Muscle of leg (tissue), 11 donors: Measurements from ENCODE around the gene COL28A1. TPM values are rescaled to one million over a fixed set of nuclear protein-coding genes. Genes with fewer than 3 reads are reported as not detected.
"Not testable (repeated sequence)": the region's sequence is repeated elsewhere in the genome, so short reads cannot be mapped to it uniquely, and the experiment has no call there.

Source experiments
- DNase-seq: peaks from one replicate; pipeline ENCODE4 v3.0.0; 2013
- H3K27ac ChIP-seq: one replicate; pipeline ENCODE4 v1.5.1; 2013; ENCODE audit warnings: mild to moderate bottlenecking, low read length, control low read depth
- H3K27me3 ChIP-seq: one replicate; pipeline ENCODE4 v1.6.1; 2013; ENCODE audit warnings: low read length; ENCODE audit not compliant: control insufficient read depth, insufficient read depth
- H3K36me3 ChIP-seq: one replicate; pipeline ENCODE4 v1.6.1; 2013; ENCODE audit warnings: low read length; ENCODE audit not compliant: control insufficient read depth, insufficient read depth
- H3K4me1 ChIP-seq: one replicate; pipeline ENCODE4 v1.6.1; 2013; ENCODE audit warnings: low read length; ENCODE audit not compliant: control insufficient read depth, insufficient read depth
- H3K4me3 ChIP-seq: one replicate; pipeline ENCODE4 v1.5.1; 2013; ENCODE audit warnings: low read length, control low read depth
- H3K9me3 ChIP-seq: replicated peaks from 2 replicates; pipeline ENCODE4 v1.6.1; 2013; ENCODE audit warnings: low read depth, low read length; ENCODE audit not compliant: control insufficient read depth
- WGBS: methylation state at CpG from one replicate; pipeline ENCODE4 v1.1.5; 2013; ENCODE audit warnings: missing lambda C conversion rate; ENCODE audit not compliant: insufficient coverage; 5-methylcytosine and 5-hydroxymethylcytosine counted together
- polyA plus RNA-seq, 8 donors: library from polyadenylated mRNA; unstranded; fragments of 120-200 nt; gene quantifications; one replicate each; pipeline versions ENCODE4 v1.2.1 to v1.2.3, GENCODE V29; 2013; ENCODE audit warnings: inconsistent platforms in 1 of 8, low replicate concordance in 1 of 8; ENCODE audit not compliant: insufficient read length in 8 of 8, insufficient read depth in 1 of 8
- total RNA-seq: library from RNA; stranded (reverse); fragments of 120-200 nt; gene quantifications from one replicate; pipeline ENCODE4 v1.2.4, GENCODE V29; 2013

COL28A1 gene
- total and polyA plus RNA-seq, 9 donors, result 0.34 to 1.7 (median 0.73) TPM

GRCh38 chr7:7484072-7484471 lies 51.6 kb downstream of the COL28A1 start:
- no peaks in the 10 kb centered on the region for H3K27me3 ChIP-seq
- no peak for DNase-seq
- H3K9me3 ChIP-seq, result peaks cover 3% of the 10 kb centered on the region
- WGBS, result no CpG with 5 or more reads among the region's 1 CpG
- no peaks in the 10 kb centered on the region for H3K36me3 ChIP-seq
- no peak overlapping the region for H3K4me3 ChIP-seq
- no peak overlapping the region for H3K27ac ChIP-seq
- no peaks in the 10 kb centered on the region for H3K4me1 ChIP-seq

- Histone ChIP-seq H3K4me3 (no peak overlapping the region), H3K27ac (no peak overlapping the region), H3K27me3 (no peaks in the 10 kb centered on the region), H3K9me3 (no peaks in the 10 kb centered on the region), H3K4me1 (no peaks in the 10 kb centered on the region), H3K36me3 (no peaks in the 10 kb centered on the region)
- DNase-seq, result no peak
- no CpG with 5 or more reads among the region's 2 CpGs for WGBS
Measured at GRCh38 chr7:7481802-7482201, 53.9 kb downstream of the COL28A1 start.

GRCh38 chr7:7479275-7479805 lies 56.3 kb downstream of the COL28A1 start:
- H3K27me3 ChIP-seq, result no peaks in the 10 kb centered on the region
- no peaks in the 10 kb centered on the region for H3K4me1 ChIP-seq
- DNase-seq, result peak; percentile 61
- no peak overlapping the region for H3K4me3 ChIP-seq
- no peaks in the 10 kb centered on the region for H3K9me3 ChIP-seq
- H3K36me3 ChIP-seq, result no peaks in the 10 kb centered on the region
- H3K27ac ChIP-seq, result no peak overlapping the region
- no CpG with 5 or more reads among the region's 2 CpGs for WGBS

- no peak overlapping the region for H3K27ac ChIP-seq
Measured at GRCh38 chr7:7478569-7478968, 57.1 kb downstream of the COL28A1 start.

GRCh38 chr7:7477641-7478040 lies 58.0 kb downstream of the COL28A1 start:
- not testable (repeated sequence) for H3K27me3 ChIP-seq, H3K4me3 ChIP-seq, DNase-seq, H3K27ac ChIP-seq, H3K4me1 ChIP-seq, H3K9me3 ChIP-seq, H3K36me3 ChIP-seq
- WGBS, result 90% methylated on average over 2 of the region's 7 CpGs

More at GRCh38 chr7:7478569-7478968, 57.1 kb downstream of the COL28A1 start:
- H3K4me3 ChIP-seq, result no peak overlapping the region
- no peaks in the 10 kb centered on the region for H3K9me3 ChIP-seq
- H3K27me3 ChIP-seq, result no peaks in the 10 kb centered on the region
- no peaks in the 10 kb centered on the region for H3K36me3 ChIP-seq
- DNase-seq, result no peak
- WGBS, result 94% methylated on average over 23 of the region's 23 CpGs
- no peaks in the 10 kb centered on the region for H3K4me1 ChIP-seq

GRCh38 chr7:7476381-7476780 lies 59.3 kb downstream of the COL28A1 start:
- Histone ChIP-seq H3K4me1 (no peaks in the 10 kb centered on the region), H3K27ac (no peak overlapping the region), H3K9me3 (no peaks in the 10 kb centered on the region), H3K36me3 (no peaks in the 10 kb centered on the region), H3K27me3 (no peaks in the 10 kb centered on the region), H3K4me3 (no peak overlapping the region)
- no CpG with 5 or more reads among the region's 1 CpG for WGBS
- no peak for DNase-seq

- H3K27ac ChIP-seq, result no peak overlapping the region
- no CpG with 5 or more reads among the region's 2 CpGs for WGBS
- H3K4me3 ChIP-seq, result no peak overlapping the region
- no peaks in the 10 kb centered on the region for H3K4me1 ChIP-seq
- H3K36me3 ChIP-seq, result no peaks in the 10 kb centered on the region
- no peak for DNase-seq
- H3K9me3 ChIP-seq, result no peaks in the 10 kb centered on the region
- no peaks in the 10 kb centered on the region for H3K27me3 ChIP-seq
Measured at GRCh38 chr7:7475601-7476000, 60.1 kb downstream of the COL28A1 start.

GRCh38 chr7:7474436-7474835 lies 61.2 kb downstream of the COL28A1 start:
- no peak for DNase-seq
- no peaks in the 10 kb centered on the region for H3K36me3 ChIP-seq
- H3K4me3 ChIP-seq, result no peak overlapping the region
- no peaks in the 10 kb centered on the region for H3K27me3 ChIP-seq
- H3K9me3 ChIP-seq, result no peaks in the 10 kb centered on the region
- no peaks in the 10 kb centered on the region for H3K4me1 ChIP-seq
- no peak overlapping the region for H3K27ac ChIP-seq

- not testable (repeated sequence) for H3K27me3 ChIP-seq, H3K4me3 ChIP-seq, H3K4me1 ChIP-seq, H3K36me3 ChIP-seq, H3K9me3 ChIP-seq, H3K27ac ChIP-seq, DNase-seq
- WGBS, result 97% methylated on average over 7 of the region's 39 CpGs
Measured at GRCh38 chr7:7464991-7465765, 70.5 kb downstream of the COL28A1 start.

DNA sequence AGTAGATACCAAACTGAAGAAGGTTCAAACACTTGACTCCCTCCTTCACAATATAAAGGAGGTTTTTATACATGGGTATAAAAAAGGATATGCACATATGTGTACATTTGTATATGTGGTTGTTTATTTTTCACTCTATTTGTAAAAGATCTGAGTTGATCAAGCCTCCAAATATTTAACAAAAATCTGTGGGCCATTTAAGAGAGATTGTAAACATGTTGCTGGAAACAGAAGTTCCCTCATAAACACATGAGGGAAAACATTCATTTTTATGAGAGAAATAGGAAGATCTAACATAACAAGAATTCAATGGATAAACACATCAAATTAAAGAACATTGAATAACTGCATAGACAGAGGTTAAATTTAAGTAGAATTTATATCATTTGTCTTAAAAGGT lies 81.7 kb downstream of the COL28A1 start:
- Histone ChIP-seq H3K27ac (no peak overlapping the region), H3K9me3 (peaks cover 3% of the 10 kb centered on the region), H3K36me3 (no peaks in the 10 kb centered on the region), H3K4me3 (no peak overlapping the region), H3K4me1 (no peaks in the 10 kb centered on the region), H3K27me3 (no peaks in the 10 kb centered on the region)
- DNase-seq, result no peak

- WGBS, result no CpG with 5 or more reads among the region's 2 CpGs
- H3K4me1 ChIP-seq, result no peaks in the 10 kb centered on the region
- no peak overlapping the region for H3K4me3 ChIP-seq
- DNase-seq, result no peak
- H3K9me3 ChIP-seq, result peaks cover 12% of the 10 kb centered on the region
- H3K36me3 ChIP-seq, result no peaks in the 10 kb centered on the region
- no peak overlapping the region for H3K27ac ChIP-seq
- no peaks in the 10 kb centered on the region for H3K27me3 ChIP-seq
Measured at GRCh38 chr7:7452652-7453051, 83.0 kb downstream of the COL28A1 start.
